ENCODE results near the gene EIF5A2.

Gene EIF5A2

GRCh38 chr3:170908235-170909116 is at the start of gene EIF5A2:
EIF5A2 (minus strand) TSS chr3:170908637; CDS start chr3:170907806, 831 bp downstream.
- no peak for TF ChIP-seq CTCF (IDR thresholded peaks at IDR 0.05; ENCODE audit: low read depth, low read length, missing control alignments)
- in situ Hi-C loops (cut with HindIII; ENCODE audit: low sequenced_read_pairs): no loop called here
- H3K4me3 ChIP-seq (ENCODE audit: low read depth, low read length): peak within 1 kb of the TSS; percentile 54
- DNase-seq (ENCODE audit: low read depth): peak; percentile 88

GRCh38 chr3:170956647-170957046 is 48.2 kb upstream of the EIF5A2 start:
- no peak overlapping the region for H3K4me3 ChIP-seq (ENCODE audit: low read depth, low read length)
- TF ChIP-seq CTCF (IDR thresholded peaks at IDR 0.05; ENCODE audit: low read depth, low read length, missing control alignments): no peak
- in situ Hi-C loops (cut with HindIII; ENCODE audit: low sequenced_read_pairs): no loop called here
- DNase-seq (ENCODE audit: low read depth): no peak

GRCh38 chr3:170953736-170954135 is 45.3 kb upstream of the EIF5A2 start:
- DNase-seq (ENCODE audit: low read depth): no peak
- H3K4me3 ChIP-seq (ENCODE audit: low read depth, low read length): no peak overlapping the region
- no peak for TF ChIP-seq CTCF (IDR thresholded peaks at IDR 0.05; ENCODE audit: low read depth, low read length, missing control alignments)
- in situ Hi-C loops (cut with HindIII; ENCODE audit: low sequenced_read_pairs): no loop called here

GRCh38 chr3:170953229-170953628 is 44.8 kb upstream of the EIF5A2 start:
- TF ChIP-seq CTCF (IDR thresholded peaks at IDR 0.05; ENCODE audit: low read depth, low read length, missing control alignments): no peak
- DNase-seq (ENCODE audit: low read depth): no peak
- in situ Hi-C loops (cut with HindIII; ENCODE audit: low sequenced_read_pairs): no loop called here
- no peak overlapping the region for H3K4me3 ChIP-seq (ENCODE audit: low read depth, low read length)

GRCh38 chr3:170949211-170949610 is 40.8 kb upstream of the EIF5A2 start:
- H3K4me3 ChIP-seq (ENCODE audit: low read depth, low read length): no peak overlapping the region
- no peak for TF ChIP-seq CTCF (IDR thresholded peaks at IDR 0.05; ENCODE audit: low read depth, low read length, missing control alignments)
- in situ Hi-C loops (cut with HindIII; ENCODE audit: low sequenced_read_pairs): no loop called here
- no peak for DNase-seq (ENCODE audit: low read depth)

GRCh38 chr3:170947018-170947769 is 38.8 kb upstream of the EIF5A2 start:
- in situ Hi-C loops (cut with HindIII; ENCODE audit: low sequenced_read_pairs): no loop called here
- DNase-seq (ENCODE audit: low read depth): no peak
- TF ChIP-seq CTCF (IDR thresholded peaks at IDR 0.05; ENCODE audit: low read depth, low read length, missing control alignments): no peak
- no peak overlapping the region for H3K4me3 ChIP-seq (ENCODE audit: low read depth, low read length)
